NCI-H2029 (cell line): ENCODE data around the gene ZNF248.
"Not testable (repeated sequence)": the region's sequence is repeated elsewhere in the genome, so short reads cannot be mapped to it uniquely, and the experiment has no call there.

Experiments used
- DNase-seq: peaks from one replicate; lab custom pipeline; 2025; lab: John Stamatoyannopoulos, UW

ZNF248 gene

DNA sequence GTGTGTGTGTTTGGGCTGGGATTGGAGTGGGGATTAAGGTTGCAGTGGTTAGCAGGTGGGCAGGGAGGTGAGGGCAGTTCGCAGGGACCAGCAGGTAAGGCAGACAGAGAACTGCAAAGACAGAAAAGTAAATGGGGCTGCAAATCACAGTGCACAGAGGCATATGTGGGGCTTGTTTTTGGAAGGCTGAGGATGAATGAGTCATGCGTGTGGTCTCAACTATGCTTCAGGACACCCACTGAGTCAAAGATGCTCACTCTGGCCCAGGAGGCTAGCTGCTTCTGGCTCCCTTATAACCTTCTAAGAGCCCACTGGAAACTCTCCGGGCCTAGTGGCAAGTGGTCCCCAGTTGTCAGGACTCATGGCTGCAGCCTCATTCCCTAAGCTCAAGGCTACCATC is 118.2 kb downstream of the ZNF248 start:
- DNase-seq: no peak

DNA sequence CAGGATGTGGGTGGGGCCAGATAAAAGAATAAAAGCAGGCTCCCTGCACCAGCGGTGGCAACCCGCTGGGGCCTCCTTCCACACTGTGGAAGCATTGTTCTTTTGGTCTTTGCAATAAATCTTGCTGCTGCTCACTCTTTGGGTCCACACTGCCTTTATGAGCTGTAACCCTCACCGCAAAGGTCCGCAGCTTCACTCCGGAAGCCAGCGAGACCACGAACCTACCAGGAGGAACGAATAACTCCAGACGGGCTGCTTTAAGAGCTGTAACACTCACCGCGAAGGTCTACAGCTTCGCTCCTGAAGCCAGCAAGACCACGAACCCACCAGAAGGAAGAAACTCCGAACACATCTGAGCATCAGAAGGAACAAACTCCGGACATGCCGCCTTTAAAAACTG is 119.2 kb downstream of the ZNF248 start:
- not testable (repeated sequence) for DNase-seq

DNA sequence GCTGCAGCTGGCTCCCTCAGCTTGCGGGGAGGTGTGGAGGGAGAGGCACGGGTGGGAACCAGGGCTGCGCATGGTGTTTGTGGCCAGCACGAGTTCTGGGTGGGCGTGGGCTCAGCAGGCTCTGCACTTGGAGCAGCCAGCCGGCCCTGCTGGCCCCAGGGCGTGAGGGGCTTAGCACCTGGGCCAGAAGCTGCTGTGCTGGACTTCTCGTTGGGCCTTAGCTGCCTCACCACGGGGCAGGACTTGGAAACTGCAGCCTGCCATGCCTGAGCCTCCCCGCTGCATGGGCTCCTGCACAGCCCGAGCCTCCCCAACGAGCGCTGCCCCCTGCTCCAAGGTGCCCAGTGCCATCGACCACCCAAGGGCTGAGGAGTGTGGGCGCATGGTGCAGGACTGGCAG is 120.1 kb downstream of the ZNF248 start:
- DNase-seq: no peak

DNA sequence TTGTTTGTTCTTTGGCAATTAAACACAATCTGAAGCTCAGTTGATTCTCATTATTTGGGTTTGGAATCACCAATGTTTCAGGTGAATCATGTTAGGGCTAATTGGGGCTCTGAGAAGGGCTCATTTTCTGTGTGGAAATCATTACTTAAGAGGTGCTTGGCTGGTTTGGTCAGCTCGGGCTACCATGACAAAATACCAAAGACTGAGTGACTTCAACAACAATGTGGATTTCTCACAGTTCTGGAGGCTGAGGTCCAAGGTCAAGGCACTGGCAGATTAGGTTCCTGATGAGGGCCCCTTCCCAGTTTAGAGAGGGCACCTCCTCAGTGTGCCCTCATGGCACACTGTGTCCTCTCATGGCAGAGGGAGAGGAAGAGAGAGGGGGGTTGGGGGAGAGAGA is 121.3 kb downstream of the ZNF248 start:
- no peak for DNase-seq

DNA sequence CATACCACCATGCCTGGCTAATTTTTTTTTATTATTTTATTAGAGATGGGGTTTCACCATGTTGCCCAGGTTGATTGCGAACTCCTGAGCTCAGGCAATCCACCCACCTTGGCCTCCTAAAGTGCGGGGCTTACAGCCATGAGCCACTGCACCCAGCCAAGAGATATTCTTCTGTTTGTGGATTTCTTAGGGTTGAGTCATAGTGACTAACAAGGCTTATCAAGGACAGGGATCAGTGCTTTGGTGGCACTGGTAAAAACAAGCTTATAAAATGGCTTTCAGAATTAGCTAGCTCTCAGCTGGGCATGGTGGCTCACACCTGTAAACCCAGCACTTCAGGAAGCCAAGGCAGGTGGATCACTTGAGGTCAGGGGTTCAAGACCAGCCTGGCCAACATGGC is 122.4 kb downstream of the ZNF248 start:
- DNase-seq: no peak
